Measurements from ENCODE around the gene CHST11. TPM values are rescaled to one million over a fixed set of nuclear protein-coding genes. Genes with fewer than 3 reads are reported as not detected.
A peak's percentile ranks its signal among the peaks of the same experiment; 100 is the strongest.

The CHST11 gene
- total RNA-seq, 4 donors from 2014 or later, result 2.1 to 7.3 (median 4.9) TPM

DNA sequence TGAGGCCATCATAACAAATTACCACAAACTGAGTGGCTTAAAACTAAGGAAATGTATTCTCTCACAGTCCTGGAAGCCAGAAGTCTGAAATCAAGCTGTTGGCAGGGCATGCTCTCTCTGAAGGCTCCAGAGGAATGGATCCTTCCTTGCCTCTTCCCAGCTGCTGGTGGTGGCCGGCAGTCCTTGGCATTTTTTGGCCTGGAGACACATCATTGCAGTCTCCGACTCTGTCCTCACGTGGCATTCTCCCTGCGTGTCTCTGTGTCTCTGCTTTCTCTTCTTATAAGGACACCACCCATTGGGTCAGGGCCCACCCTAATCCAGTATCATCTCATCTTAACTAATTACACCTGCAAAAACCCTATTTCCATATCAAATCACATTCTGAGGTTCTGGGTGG, 295.3 kb downstream of the CHST11 start:
- TF ChIP-seq, protein P1, sequence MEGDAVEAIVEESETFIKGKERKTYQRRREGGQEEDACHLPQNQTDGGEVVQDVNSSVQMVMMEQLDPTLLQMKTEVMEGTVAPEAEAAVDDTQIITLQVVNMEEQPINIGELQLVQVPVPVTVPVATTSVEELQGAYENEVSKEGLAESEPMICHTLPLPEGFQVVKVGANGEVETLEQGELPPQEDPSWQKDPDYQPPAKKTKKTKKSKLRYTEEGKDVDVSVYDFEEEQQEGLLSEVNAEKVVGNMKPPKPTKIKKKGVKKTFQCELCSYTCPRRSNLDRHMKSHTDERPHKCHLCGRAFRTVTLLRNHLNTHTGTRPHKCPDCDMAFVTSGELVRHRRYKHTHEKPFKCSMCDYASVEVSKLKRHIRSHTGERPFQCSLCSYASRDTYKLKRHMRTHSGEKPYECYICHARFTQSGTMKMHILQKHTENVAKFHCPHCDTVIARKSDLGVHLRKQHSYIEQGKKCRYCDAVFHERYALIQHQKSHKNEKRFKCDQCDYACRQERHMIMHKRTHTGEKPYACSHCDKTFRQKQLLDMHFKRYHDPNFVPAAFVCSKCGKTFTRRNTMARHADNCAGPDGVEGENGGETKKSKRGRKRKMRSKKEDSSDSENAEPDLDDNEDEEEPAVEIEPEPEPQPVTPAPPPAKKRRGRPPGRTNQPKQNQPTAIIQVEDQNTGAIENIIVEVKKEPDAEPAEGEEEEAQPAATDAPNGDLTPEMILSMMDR (IDR thresholded peaks at IDR 0.05), result no peak
- TF ChIP-seq POLR2A (IDR thresholded peaks at IDR 0.05), result no peak
- H3K4me3 ChIP-seq (ENCODE audit: low read depth, poor library complexity, severe bottlenecking), result no peak overlapping the region
- intact Hi-C loops (cut with DNase I; ENCODE audit: low total_unique reads), result no loop called here
- no peak for DNase-seq (ENCODE audit: low spot score in 2 of 2)
- 85 to 87% methylated on average over 4 of the region's 4 CpGs for WGBS, 2 donors

DNA sequence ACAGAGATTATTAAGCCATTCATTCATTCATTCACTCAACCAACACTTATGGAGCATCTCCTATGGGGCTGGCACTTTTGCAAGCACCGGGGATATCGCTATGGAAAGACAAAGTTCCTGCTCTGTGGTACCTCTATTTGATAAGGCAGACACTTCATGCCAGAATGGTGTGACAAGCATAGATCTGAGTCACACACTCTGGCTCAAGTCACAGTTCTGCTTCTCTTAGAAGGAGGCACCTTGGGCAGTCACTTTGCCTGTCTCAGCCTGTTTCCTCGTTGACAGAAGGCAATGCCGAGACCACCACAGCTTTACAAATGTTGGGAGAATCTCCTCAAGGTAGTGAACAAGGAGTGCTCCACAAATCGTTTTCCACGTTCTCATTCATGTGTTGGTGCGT, 296.1 kb downstream of the CHST11 start:
- intact Hi-C loops (cut with DNase I; ENCODE audit: low total_unique reads), result no loop called here
- TF ChIP-seq, protein P1 (IDR thresholded peaks at IDR 0.05), result no peak
- TF ChIP-seq POLR2A (IDR thresholded peaks at IDR 0.05), result no peak
- no peak overlapping the region for H3K4me3 ChIP-seq (ENCODE audit: low read depth, poor library complexity, severe bottlenecking)
- DNase-seq (ENCODE audit: low spot score in 2 of 2), result peak in 1 of 2 donors; percentile 29
- 92 to 94% methylated on average over 7 of the region's 7 CpGs for WGBS, 2 donors

DNA sequence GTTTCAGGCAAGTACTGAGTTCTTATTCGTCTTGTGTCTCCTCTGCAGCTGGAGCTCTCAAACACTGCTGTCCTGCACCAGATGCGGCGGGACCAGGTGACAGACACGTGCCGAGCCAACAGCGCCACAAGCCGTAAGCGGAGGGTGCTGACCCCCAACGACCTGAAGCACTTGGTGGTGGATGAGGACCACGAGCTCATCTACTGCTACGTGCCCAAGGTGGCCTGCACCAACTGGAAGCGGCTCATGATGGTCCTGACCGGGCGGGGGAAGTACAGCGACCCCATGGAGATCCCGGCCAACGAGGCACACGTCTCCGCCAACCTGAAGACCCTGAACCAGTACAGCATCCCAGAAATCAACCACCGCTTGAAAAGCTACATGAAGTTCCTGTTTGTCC, 300.2 kb downstream of the CHST11 start:
- intact Hi-C loops (cut with DNase I; ENCODE audit: low total_unique reads), result no loop called here
- no peak for TF ChIP-seq POLR2A (IDR thresholded peaks at IDR 0.05)
- TF ChIP-seq, protein P1 (IDR thresholded peaks at IDR 0.05), result no peak
- no peak overlapping the region for H3K4me3 ChIP-seq (ENCODE audit: low read depth, poor library complexity, severe bottlenecking)
- peak in 1 of 2 donors; percentile 72 for DNase-seq (ENCODE audit: low spot score in 2 of 2)
- WGBS, 2 donors, result 94 to 96% methylated on average over 17 to 20 of the region's 20 CpGs

DNA sequence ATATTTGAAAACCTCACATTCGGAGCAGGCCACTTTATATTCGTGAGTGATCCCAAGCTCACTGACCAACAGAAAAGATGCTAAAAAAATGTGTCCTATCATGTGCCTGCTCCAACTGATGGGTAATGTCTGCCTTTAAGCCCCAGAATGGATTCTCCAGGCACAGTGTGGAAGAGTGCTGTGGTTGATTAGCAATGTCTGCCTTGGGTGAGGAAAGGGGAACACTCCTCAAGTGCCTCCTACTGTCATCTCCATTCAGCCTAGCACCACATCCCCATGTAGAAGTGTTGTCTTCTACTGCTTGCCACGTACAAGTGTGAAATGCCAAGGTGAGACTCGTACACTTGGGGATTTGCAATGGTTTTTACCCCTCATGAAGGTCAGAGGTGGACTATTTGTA, 302.0 kb downstream of the CHST11 start:
- TF ChIP-seq, protein P1 (IDR thresholded peaks at IDR 0.05), result no peak
- no peak for TF ChIP-seq POLR2A (IDR thresholded peaks at IDR 0.05)
- H3K4me3 ChIP-seq (ENCODE audit: low read depth, poor library complexity, severe bottlenecking), result no peak overlapping the region
- intact Hi-C loops (cut with DNase I; ENCODE audit: low total_unique reads), result no loop called here
- DNase-seq (ENCODE audit: low spot score in 2 of 2), result no peak
- 93 to 94% methylated on average over 4 of the region's 4 CpGs for WGBS, 2 donors

DNA sequence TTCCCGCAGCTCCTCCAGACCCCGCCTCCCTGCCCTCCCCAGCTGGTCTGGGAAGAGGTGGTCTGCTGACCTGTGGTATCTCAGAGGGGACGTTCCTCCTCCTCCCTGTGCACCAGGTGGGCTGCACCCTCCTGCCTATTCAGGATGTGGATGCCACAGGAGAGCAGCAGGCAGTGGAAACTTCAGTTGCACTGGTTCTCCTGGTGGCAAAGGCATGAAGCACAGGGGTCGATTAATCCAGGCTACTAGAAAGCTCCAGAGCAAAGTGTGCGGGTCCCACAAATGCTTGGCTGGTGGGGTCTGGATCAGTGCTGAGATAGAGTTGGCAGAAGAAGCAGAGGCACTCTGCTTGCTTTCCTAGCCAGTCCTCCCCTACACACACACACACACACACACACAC, 304.3 kb downstream of the CHST11 start:
- 84 to 85% methylated on average over 5 of the region's 5 CpGs for WGBS, 2 donors
- DNase-seq (ENCODE audit: low spot score in 2 of 2), result peak in 1 of 2 donors; percentile 75
- no peak for TF ChIP-seq POLR2A (IDR thresholded peaks at IDR 0.05)
- TF ChIP-seq, protein P1 (IDR thresholded peaks at IDR 0.05), result no peak
- intact Hi-C loops (cut with DNase I; ENCODE audit: low total_unique reads), result no loop called here
- H3K4me3 ChIP-seq (ENCODE audit: low read depth, poor library complexity, severe bottlenecking), result no peak overlapping the region

DNA sequence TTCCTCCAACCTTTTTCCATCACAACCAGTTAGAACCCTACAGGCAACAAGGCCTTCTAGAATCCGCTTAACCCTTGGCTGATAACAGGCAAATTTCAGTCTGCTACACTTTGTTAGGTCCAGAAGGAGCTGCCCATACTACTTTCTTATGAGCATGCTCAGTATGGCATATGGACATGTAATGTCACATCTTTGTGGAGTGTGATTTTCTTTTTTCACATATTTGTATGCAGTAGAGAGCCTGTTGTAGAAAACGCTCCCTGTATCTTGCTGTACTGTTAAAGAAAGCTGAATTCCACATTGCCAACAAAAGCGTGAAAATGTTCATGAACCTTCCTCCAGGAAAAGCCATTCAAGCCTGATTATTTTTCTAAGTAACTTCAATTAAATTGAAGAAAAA, 304.9 kb downstream of the CHST11 start:
- WGBS, 2 donors, result 97% methylated on average over 3 of the region's 3 CpGs
- intact Hi-C loops (cut with DNase I; ENCODE audit: low total_unique reads), result no loop called here
- DNase-seq (ENCODE audit: low spot score in 2 of 2), result no peak
- no peak for TF ChIP-seq POLR2A (IDR thresholded peaks at IDR 0.05)
- TF ChIP-seq, protein P1 (IDR thresholded peaks at IDR 0.05), result no peak
- no peak overlapping the region for H3K4me3 ChIP-seq (ENCODE audit: low read depth, poor library complexity, severe bottlenecking)
